ENCODE data around the gene KDM1B. TPM values are rescaled to one million over a fixed set of nuclear protein-coding genes. Genes with fewer than 3 reads are reported as not detected.

KDM1B gene
- total and polyA plus RNA-seq, 7 experiments from 2014 or later: 1.3 to 25.4 (median 8.7) TPM

- Mint-ChIP-seq H3K4me3 (no peak overlapping the region), H3K4me1 (peaks cover 10 to 18% (median 14%) of the 10 kb centered on the region in 7 donors), H3K36me3 (peaks cover 0 to 7% (median 0%) of the 10 kb centered on the region in 5 donors), H3K27me3 (peaks cover 0 to 15% (median 7%) of the 10 kb centered on the region in 5 donors), H3K27ac (no peak overlapping the region), H3K9me3 (peaks cover 0 to 2% (median 0%) of the 10 kb centered on the region in 11 donors)
- H3K27ac ChIP-seq (ENCODE audit: low read depth, low read length): no peak overlapping the region
- H3K9me3 ChIP-seq (ENCODE audit: control insufficient read depth in 2 of 3, low read length in 3 of 3): no peaks in the 10 kb centered on the region
- DNase-seq (no peak), ATAC-seq (no peak)
- peaks cover 7 to 17% of the 10 kb centered on the region in 2 donors for H3K4me1 ChIP-seq (ENCODE audit: control insufficient read depth in 2 of 2, insufficient read depth in 2 of 2, low read length in 2 of 2)
- intact Hi-C loops (cut with micrococcal nuclease): loop anchor here in 1 of 2 donors (10.0 kb wide), 1 partner anchor 53 kb away; no protein-coding TSS in a partner anchor
- no peak overlapping the region for H3K4me3 ChIP-seq (ENCODE audit: low read length)
- no peaks in the 10 kb centered on the region for H3K27me3 ChIP-seq (ENCODE audit: control insufficient read depth in 2 of 2, insufficient read depth in 2 of 2, low read length in 2 of 2)
- ChIA-PET CTCF (no interaction called here), POLR2A (no interaction called here)
- H3K36me3 ChIP-seq (ENCODE audit: control insufficient read depth in 2 of 3, insufficient read depth in 3 of 3, low read length in 3 of 3): no peaks in the 10 kb centered on the region
Measured at GRCh38 chr6:18268066-18268465, 112.8 kb downstream of the KDM1B start.

DNA sequence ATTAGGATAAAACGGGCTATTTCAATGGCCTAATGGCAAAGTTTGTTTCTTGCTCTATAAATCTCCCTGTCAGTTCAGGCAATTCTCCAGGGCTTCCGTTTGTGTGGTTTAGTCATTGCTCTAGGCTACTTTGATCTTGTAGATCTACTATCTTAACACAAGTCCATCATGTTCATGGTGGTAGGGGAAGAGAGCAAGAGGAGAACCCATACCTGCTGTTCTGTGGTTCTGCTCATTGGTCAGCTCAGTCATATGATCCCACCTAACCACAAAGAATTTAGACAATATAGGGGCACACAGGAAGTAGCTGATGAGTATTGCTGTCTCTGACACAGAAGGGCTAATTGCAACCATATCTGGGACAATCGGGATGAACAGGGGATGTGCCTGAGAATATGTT lies 114.0 kb downstream of the KDM1B start:
- Mint-ChIP-seq H3K27ac (no peak overlapping the region), H3K27me3 (peaks cover 3 to 27% (median 9%) of the 10 kb centered on the region in 5 donors), H3K9me3 (peaks cover 0 to 2% (median 0%) of the 10 kb centered on the region in 11 donors), H3K4me1 (peaks cover 9 to 11% (median 10%) of the 10 kb centered on the region in 7 donors), H3K4me3 (no peak overlapping the region), H3K36me3 (peaks cover 0 to 5% (median 0%) of the 10 kb centered on the region in 5 donors)
- Histone ChIP-seq H3K4me3 (ENCODE audit: low read length) (no peak overlapping the region), H3K36me3 (ENCODE audit: control insufficient read depth in 2 of 3, insufficient read depth in 3 of 3, low read length in 3 of 3) (no peaks in the 10 kb centered on the region), H3K4me1 (ENCODE audit: control insufficient read depth in 2 of 2, insufficient read depth in 2 of 2, low read length in 2 of 2) (peaks cover 7 to 17% of the 10 kb centered on the region in 2 donors), H3K27ac (ENCODE audit: low read depth, low read length) (no peak overlapping the region), H3K9me3 (ENCODE audit: control insufficient read depth in 2 of 3, low read length in 3 of 3) (no peaks in the 10 kb centered on the region), H3K27me3 (ENCODE audit: control insufficient read depth in 2 of 2, insufficient read depth in 2 of 2, low read length in 2 of 2) (peaks cover 0 to 4% of the 10 kb centered on the region in 2 donors)
- CTCF ChIA-PET: no interaction called here
- intact Hi-C loops (cut with micrococcal nuclease): loop anchor here in 1 of 2 donors (10.0 kb wide), 1 partner anchor 54 kb away; no protein-coding TSS in a partner anchor
- ATAC-seq (peak; percentile 18), DNase-seq (peak in 7 of 9 donors; percentile 13 to 44 (median 25))
- POLR2A ChIA-PET: no interaction called here

GRCh38 chr6:18269717-18270116 lies 114.5 kb downstream of the KDM1B start:
- no peaks in the 10 kb centered on the region for H3K36me3 ChIP-seq (ENCODE audit: control insufficient read depth in 2 of 3, insufficient read depth in 3 of 3, low read length in 3 of 3)
- ChIA-PET CTCF (no interaction called here), POLR2A (no interaction called here)
- H3K9me3 Mint-ChIP-seq: peaks cover 0 to 2% (median 0%) of the 10 kb centered on the region in 11 donors
- H3K27me3 Mint-ChIP-seq: peaks cover 5 to 31% (median 12%) of the 10 kb centered on the region in 5 donors
- no peak overlapping the region for H3K27ac ChIP-seq (ENCODE audit: low read depth, low read length)
- no peak overlapping the region for H3K4me3 Mint-ChIP-seq
- ATAC-seq (no peak), DNase-seq (no peak)
- peaks cover 0 to 4% of the 10 kb centered on the region in 2 donors for H3K27me3 ChIP-seq (ENCODE audit: control insufficient read depth in 2 of 2, insufficient read depth in 2 of 2, low read length in 2 of 2)
- no peak overlapping the region for H3K27ac Mint-ChIP-seq
- H3K4me3 ChIP-seq (ENCODE audit: low read length): no peak overlapping the region
- peaks cover 0 to 5% (median 0%) of the 10 kb centered on the region in 5 donors for H3K36me3 Mint-ChIP-seq
- H3K9me3 ChIP-seq (ENCODE audit: control insufficient read depth in 2 of 3, low read length in 3 of 3): no peaks in the 10 kb centered on the region
- peaks cover 9 to 10% (median 9%) of the 10 kb centered on the region in 7 donors for H3K4me1 Mint-ChIP-seq
- intact Hi-C loops (cut with micrococcal nuclease): loop anchor here in 1 of 2 donors (10.0 kb wide), 1 partner anchor 55 kb away; no protein-coding TSS in a partner anchor
- H3K4me1 ChIP-seq (ENCODE audit: control insufficient read depth in 2 of 2, insufficient read depth in 2 of 2, low read length in 2 of 2): peaks cover 7 to 17% of the 10 kb centered on the region in 2 donors

GRCh38 chr6:18270216-18270615 lies 115.0 kb downstream of the KDM1B start:
- H3K9me3 Mint-ChIP-seq: peaks cover 0 to 2% (median 0%) of the 10 kb centered on the region in 11 donors
- CTCF ChIA-PET: no interaction called here
- Histone ChIP-seq H3K36me3 (ENCODE audit: control insufficient read depth in 2 of 3, insufficient read depth in 3 of 3, low read length in 3 of 3) (no peaks in the 10 kb centered on the region), H3K9me3 (ENCODE audit: control insufficient read depth in 2 of 3, low read length in 3 of 3) (no peaks in the 10 kb centered on the region), H3K27me3 (ENCODE audit: control insufficient read depth in 2 of 2, insufficient read depth in 2 of 2, low read length in 2 of 2) (peaks cover 0 to 4% of the 10 kb centered on the region in 2 donors), H3K27ac (ENCODE audit: low read depth, low read length) (no peak overlapping the region), H3K4me3 (ENCODE audit: low read length) (no peak overlapping the region), H3K4me1 (ENCODE audit: control insufficient read depth in 2 of 2, insufficient read depth in 2 of 2, low read length in 2 of 2) (peaks cover 4 to 15% of the 10 kb centered on the region in 2 donors)
- ATAC-seq (no peak), DNase-seq (no peak)
- H3K36me3 Mint-ChIP-seq: peaks cover 0 to 5% (median 0%) of the 10 kb centered on the region in 5 donors
- H3K27ac Mint-ChIP-seq: no peak overlapping the region
- intact Hi-C loops (cut with micrococcal nuclease): no loop called here
- POLR2A ChIA-PET: no interaction called here
- H3K27me3 Mint-ChIP-seq: peaks cover 8 to 35% (median 16%) of the 10 kb centered on the region in 5 donors
- peaks cover 4 to 5% (median 4%) of the 10 kb centered on the region in 7 donors for H3K4me1 Mint-ChIP-seq
- no peak overlapping the region for H3K4me3 Mint-ChIP-seq

Other genes with a start within 250 kb of the KDM1B start
- gene KIF13A, start 167.8 kb upstream of the KDM1B start, total RNA-seq: 10 to 100 TPM in 1 of 5 experiments, 1 to 10 TPM in 1, under 1 TPM in 3; 0.05 to 21.0 (median 0.97) TPM
- not detected for gene KIF13A, start 167.8 kb upstream of the KDM1B start, polyA plus RNA-seq
- 1 to 10 TPM in 2 of 5 experiments, under 1 TPM in 3; 0.39 to 1.4 (median 0.61) TPM for gene NHLRC1, start 32.7 kb upstream of the KDM1B start, total RNA-seq
- gene NHLRC1, start 32.7 kb upstream of the KDM1B start, polyA plus RNA-seq: 1 to 10 TPM; 1.7 to 1.9 TPM
- gene TPMT, start 345 bp upstream of the KDM1B start, total RNA-seq: 1 to 10 TPM; 2.9 to 6.1 (median 5.0) TPM
- 10 to 100 TPM in 1 of 2 donors, 1 to 10 TPM in 1; 9.5 to 13.1 TPM for gene TPMT, start 345 bp upstream of the KDM1B start, polyA plus RNA-seq
- gene DEK, start 109.1 kb downstream of the KDM1B start, total RNA-seq: 100 to 1,000 TPM in 3 of 5 experiments, 10 to 100 TPM in 2; 49.6 to 174 (median 101) TPM
- 10 to 100 TPM; 41.6 to 51.6 TPM for gene DEK, start 109.1 kb downstream of the KDM1B start, polyA plus RNA-seq
- gene RNF144B, start 231.9 kb downstream of the KDM1B start, total RNA-seq: 10 to 100 TPM in 1 of 5 experiments, 1 to 10 TPM in 4; 1.5 to 23.5 (median 7.9) TPM
- 1 to 10 TPM; 1.6 to 1.8 TPM for gene RNF144B, start 231.9 kb downstream of the KDM1B start, polyA plus RNA-seq

Data from naive thymus-derived CD4-positive, alpha-beta T cell (primary cell).